ENCODE results near the gene KRTAP10-1. TPM values are rescaled to one million over a fixed set of nuclear protein-coding genes. Genes with fewer than 3 reads are reported as not detected.

The KRTAP10-1 gene
- total RNA-seq, 1 experiment from 2014 or later: not detected

DNA sequence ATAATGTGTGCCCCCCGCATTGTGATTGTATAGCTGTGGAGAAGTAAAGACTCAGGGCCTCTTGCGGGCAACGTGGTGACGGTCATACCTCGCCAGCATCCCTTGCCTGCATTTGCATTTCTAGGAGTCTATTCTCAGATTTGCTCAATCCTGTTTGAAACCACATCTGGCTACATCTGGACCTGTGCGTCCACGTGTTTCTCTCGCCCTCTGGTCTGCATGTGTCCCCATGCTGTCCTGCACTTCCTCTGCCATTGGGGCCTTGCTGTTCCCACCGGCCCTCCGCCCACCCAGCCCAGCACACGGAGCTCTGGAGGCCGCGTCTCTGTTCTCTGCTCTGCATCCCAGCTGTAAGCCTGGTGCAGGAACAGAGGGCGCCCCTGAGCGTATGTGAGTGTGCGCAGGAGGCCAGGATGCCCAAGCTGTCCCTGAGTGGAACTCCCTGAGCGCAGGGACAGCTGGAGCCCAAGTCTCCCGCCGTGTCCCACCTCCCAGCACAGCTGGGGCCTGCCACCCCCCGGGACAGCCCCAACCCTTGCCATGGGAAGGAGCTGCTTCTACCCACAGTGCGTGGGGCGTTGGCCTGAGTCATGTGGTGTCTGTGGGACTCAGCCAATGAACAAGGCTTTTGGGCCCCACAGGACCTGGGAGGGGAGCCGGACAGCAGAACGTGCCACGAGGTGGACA, 9.7 kb upstream of the KRTAP10-1 start:
- H3K4me1 ChIP-seq (ENCODE audit: insufficient read depth, low read length): peaks cover 6% of the 10 kb centered on the region; the same call in 1 of the 2 replicates
- peak overlapping the region; percentile 62; the same call in 1 of the 2 replicates for H3K14ac ChIP-seq (ENCODE audit: insufficient read depth, low read length)
- no peaks in the 10 kb centered on the region for H3K79me1 ChIP-seq (ENCODE audit: insufficient read depth, low read depth, low read length, poor library complexity, severe bottlenecking)
- no peak overlapping the region; the same call in 1 of the 2 replicates for H3K4ac ChIP-seq (ENCODE audit: low read depth, low read length)
- H4K20me1 ChIP-seq (ENCODE audit: control insufficient read depth, insufficient read depth, insufficient read length): no peaks in the 10 kb centered on the region
- H3K18ac ChIP-seq (ENCODE audit: insufficient read length, low read depth, low read length): peak overlapping the region; percentile 86
- H3K23ac ChIP-seq (ENCODE audit: insufficient read length, low read depth, low read length): no peak overlapping the region
- H3K27me3 Mint-ChIP-seq (ENCODE audit: low read depth): peaks cover 3% of the 10 kb centered on the region
- no peak overlapping the region for H2AFZ ChIP-seq (ENCODE audit: low read length)
- H2BK5ac ChIP-seq (ENCODE audit: insufficient read length, low read length): no peak overlapping the region
- H2AK5ac ChIP-seq (ENCODE audit: insufficient read length, low read length): no peak overlapping the region
- H4K91ac ChIP-seq (ENCODE audit: insufficient read length, low read depth, low read length): no peak overlapping the region
- H2BK12ac ChIP-seq (ENCODE audit: insufficient read length, low read depth, low read length): no peak overlapping the region
- peaks cover 10 to 18% of the 10 kb centered on the region in 2 experiments; a peak in 4 of 5 replicates for H3K9me3 Mint-ChIP-seq
- H3K27ac Mint-ChIP-seq: peak overlapping the region; percentile 0 to 87 (median 78); a peak in 5 of 7 replicates
- no peaks in the 10 kb centered on the region for H3K9me3 ChIP-seq (ENCODE audit: control insufficient read depth, low read depth, low read length)
- TF ChIP-seq, protein P1, sequence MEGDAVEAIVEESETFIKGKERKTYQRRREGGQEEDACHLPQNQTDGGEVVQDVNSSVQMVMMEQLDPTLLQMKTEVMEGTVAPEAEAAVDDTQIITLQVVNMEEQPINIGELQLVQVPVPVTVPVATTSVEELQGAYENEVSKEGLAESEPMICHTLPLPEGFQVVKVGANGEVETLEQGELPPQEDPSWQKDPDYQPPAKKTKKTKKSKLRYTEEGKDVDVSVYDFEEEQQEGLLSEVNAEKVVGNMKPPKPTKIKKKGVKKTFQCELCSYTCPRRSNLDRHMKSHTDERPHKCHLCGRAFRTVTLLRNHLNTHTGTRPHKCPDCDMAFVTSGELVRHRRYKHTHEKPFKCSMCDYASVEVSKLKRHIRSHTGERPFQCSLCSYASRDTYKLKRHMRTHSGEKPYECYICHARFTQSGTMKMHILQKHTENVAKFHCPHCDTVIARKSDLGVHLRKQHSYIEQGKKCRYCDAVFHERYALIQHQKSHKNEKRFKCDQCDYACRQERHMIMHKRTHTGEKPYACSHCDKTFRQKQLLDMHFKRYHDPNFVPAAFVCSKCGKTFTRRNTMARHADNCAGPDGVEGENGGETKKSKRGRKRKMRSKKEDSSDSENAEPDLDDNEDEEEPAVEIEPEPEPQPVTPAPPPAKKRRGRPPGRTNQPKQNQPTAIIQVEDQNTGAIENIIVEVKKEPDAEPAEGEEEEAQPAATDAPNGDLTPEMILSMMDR (conservative IDR thresholded peaks at IDR 0.05): 0 out of 3 replicates have a peak, but pooled peaks have one; percentile 23
- H2BK20ac ChIP-seq (ENCODE audit: low read depth, low read length, poor library complexity, severe bottlenecking): no peak overlapping the region
- no peak overlapping the region for H2BK120ac ChIP-seq (ENCODE audit: low read depth, low read length, poor library complexity, severe bottlenecking)
- no peak overlapping the region for H3K27ac ChIP-seq (ENCODE audit: insufficient read length, low read depth, low read length)
- WGBS (ENCODE audit: extremely low coverage, insufficient read length, low lambda C conversion rate): no CpG with 5 or more reads among the region's 25 CpGs
- no peak overlapping the region for H4K5ac ChIP-seq (ENCODE audit: insufficient read length, low read depth, low read length)
- no peak overlapping the region for H3K4me2 ChIP-seq (ENCODE audit: insufficient read depth, insufficient read length, low read length)
- H3K4me3 Mint-ChIP-seq: no peak overlapping the region
- no peak overlapping the region for H3T11ph ChIP-seq (ENCODE audit: low read length)
- H3K9ac ChIP-seq (ENCODE audit: extremely low read depth, insufficient read length, low read length): no peak overlapping the region
- H3K36me3 Mint-ChIP-seq (ENCODE audit: insufficient read depth in 1 of 3, low read depth in 3 of 3): peaks cover 0 to 19% (median 9%) of the 10 kb centered on the region in 3 experiments; a peak in 3 of 7 replicates
- H3K27me3 ChIP-seq (ENCODE audit: insufficient read depth, low read length): no peaks in the 10 kb centered on the region
- no peak overlapping the region for H3K56ac ChIP-seq (ENCODE audit: insufficient read length, low read depth, low read length)
- no peak overlapping the region for H4K8ac ChIP-seq (replicated peaks; ENCODE audit: insufficient read length, low read depth, low read length)
- H3K4me1 Mint-ChIP-seq: peaks cover 43 to 54% of the 10 kb centered on the region in 2 experiments
- H2BK15ac ChIP-seq (ENCODE audit: low read depth, low read length): no peak overlapping the region
- peak; percentile 63 for DNase-seq
- no peaks in the 10 kb centered on the region for H3K23me2 ChIP-seq (ENCODE audit: insufficient read length, low read depth, low read length, poor library complexity, severe bottlenecking)
- no peaks in the 10 kb centered on the region for H3K79me2 ChIP-seq (ENCODE audit: insufficient read depth, low read length)
